ENCODE results near the gene MAN2C1.

GRCh38 chr15:75335705-75336355, 32.6 kb downstream of the MAN2C1 start, which contains the start of gene COMMD4:
- TF ChIP-seq, protein P1, sequence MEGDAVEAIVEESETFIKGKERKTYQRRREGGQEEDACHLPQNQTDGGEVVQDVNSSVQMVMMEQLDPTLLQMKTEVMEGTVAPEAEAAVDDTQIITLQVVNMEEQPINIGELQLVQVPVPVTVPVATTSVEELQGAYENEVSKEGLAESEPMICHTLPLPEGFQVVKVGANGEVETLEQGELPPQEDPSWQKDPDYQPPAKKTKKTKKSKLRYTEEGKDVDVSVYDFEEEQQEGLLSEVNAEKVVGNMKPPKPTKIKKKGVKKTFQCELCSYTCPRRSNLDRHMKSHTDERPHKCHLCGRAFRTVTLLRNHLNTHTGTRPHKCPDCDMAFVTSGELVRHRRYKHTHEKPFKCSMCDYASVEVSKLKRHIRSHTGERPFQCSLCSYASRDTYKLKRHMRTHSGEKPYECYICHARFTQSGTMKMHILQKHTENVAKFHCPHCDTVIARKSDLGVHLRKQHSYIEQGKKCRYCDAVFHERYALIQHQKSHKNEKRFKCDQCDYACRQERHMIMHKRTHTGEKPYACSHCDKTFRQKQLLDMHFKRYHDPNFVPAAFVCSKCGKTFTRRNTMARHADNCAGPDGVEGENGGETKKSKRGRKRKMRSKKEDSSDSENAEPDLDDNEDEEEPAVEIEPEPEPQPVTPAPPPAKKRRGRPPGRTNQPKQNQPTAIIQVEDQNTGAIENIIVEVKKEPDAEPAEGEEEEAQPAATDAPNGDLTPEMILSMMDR (IDR thresholded peaks at IDR 0.05), result no peak
- peak; percentile 80 to 85 for TF ChIP-seq POLR2AphosphoS5 (IDR thresholded peaks at IDR 0.05)
- no peak for TF ChIP-seq EP300 (IDR thresholded peaks at IDR 0.05)
